Sigmoid colon (tissue), 4 donors: Measurements from ENCODE around the gene FNDC11.

Experiments
- POLR2A ChIP-seq, 2 donors: fragments of 450-650 bp; IDR thresholded peaks; one replicate each; pipeline ENCODE4 v1.6.1; 2016; ENCODE audit warnings: antibody characterized with exemption in 2 of 2, mild to moderate bottlenecking in 2 of 2, moderate library complexity in 2 of 2
- POLR2AphosphoS5 ChIP-seq, 4 donors: sonication (generic); formaldehyde crosslinking; IDR thresholded peaks; one replicate each; pipeline ENCODE4 v1.6.1; 2017; ENCODE audit warnings: antibody characterized with exemption in 4 of 4

- TF ChIP-seq POLR2A (IDR thresholded peaks at IDR 0.05) (no peak), POLR2AphosphoS5 (IDR thresholded peaks at IDR 0.05) (no peak)
Measured at GRCh38 chr20:63570281-63571086, 16.5 kb downstream of the FNDC11 start.
